Renal pelvis (tissue), 4 donors: Measurements from ENCODE around the gene TBC1D12. TPM values are rescaled to one million over a fixed set of nuclear protein-coding genes. Genes with fewer than 3 reads are reported as not detected.

Experiments
- DNase-seq: peaks from one replicate; pipeline ENCODE4 v3.0.0-alpha.2; 2013
- polyA plus RNA-seq, 3 donors: library from polyadenylated mRNA; unstranded; fragments of 120-200 nt; gene quantifications; one replicate each; pipeline ENCODE4 v1.2.1, GENCODE V29; 2013; ENCODE audit not compliant: insufficient read length in 3 of 3

The TBC1D12 gene
- polyA plus RNA-seq, 3 donors: 16.0 to 18.9 (median 18.6) TPM

DNA sequence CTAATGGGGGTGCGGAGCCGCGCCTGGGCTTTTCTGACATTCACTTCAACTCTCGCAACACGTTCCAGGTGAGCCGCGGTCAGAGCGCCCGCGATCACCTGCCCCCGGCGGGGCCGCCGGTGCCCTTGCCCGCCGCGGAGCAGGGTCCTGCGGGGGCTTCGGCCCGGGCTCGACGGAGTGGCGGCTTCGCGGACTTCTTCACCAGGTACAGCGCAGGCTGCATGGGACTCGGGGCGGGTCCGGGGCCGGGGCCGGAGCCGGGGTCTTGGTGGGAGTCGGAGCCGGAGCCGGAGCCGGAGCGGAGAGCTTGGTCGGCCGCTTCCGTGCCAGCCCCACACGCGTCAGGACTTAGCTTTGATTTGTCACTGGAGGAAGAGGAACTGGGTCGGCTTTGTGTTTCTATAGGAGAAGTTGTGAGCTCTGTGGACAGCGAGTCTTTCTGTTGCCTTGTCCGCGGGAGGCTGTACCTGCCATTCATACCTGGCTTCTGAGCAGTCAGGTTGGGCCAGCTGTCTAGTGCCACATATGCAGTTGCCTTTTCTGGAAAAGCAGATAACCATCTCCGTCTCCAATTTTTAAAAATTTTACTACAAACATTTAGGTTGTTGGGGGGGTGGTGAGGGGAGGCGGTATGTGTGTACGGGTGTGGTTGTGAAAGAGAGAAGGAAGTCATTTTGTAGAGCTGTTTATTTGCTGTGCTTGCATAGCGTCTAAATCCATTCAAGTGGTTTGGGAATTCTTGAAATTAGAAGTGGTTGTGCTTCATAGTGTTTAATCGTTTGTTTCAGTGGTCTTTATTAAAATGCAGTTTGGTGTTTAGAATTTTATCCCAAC lies 1.3 kb downstream of the TBC1D12 start:
- DNase-seq: peak; percentile 55

DNA sequence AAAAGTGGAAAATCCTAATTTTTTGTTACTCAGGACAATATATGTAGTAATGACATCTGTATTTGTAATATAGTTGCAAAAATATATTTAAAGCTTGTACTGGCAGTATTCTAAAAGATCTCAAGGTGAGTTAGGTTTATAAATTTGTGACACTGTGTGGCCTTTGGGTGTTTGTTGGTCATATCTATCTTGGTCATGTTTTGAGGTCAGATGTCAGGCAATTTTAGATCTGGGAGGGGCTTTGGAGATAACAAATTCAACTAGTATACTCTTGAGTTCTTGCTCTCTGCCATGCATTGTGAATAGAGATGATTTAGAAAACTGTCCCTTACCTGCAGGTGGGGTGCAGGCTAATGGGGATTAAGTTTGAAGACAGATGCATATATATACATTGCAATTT lies 3.1 kb downstream of the TBC1D12 start:
- no peak for DNase-seq

DNA sequence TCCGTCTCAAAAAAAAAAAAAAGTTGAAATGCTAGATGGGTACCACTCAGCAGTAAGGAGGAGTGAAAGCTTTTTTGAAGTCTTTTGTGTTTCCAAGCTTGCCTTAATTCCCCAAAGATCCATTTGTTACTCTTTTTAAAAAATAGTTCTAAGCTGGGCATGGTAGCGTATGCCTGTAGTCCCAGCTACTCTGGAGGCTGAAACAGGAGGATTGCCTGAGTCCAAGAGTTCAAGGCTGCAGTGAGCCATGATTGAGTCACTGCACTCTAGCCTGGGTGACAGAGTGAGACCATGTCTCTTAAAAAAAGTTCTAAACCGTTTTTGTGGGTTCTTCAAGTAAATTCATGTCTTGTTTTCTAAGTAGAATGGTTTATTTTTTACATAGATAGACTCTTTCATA lies 5.3 kb downstream of the TBC1D12 start:
- no peak for DNase-seq

GRCh38 chr10:94409021-94409657 lies 6.8 kb downstream of the TBC1D12 start:
- DNase-seq: peak; percentile 22

DNA sequence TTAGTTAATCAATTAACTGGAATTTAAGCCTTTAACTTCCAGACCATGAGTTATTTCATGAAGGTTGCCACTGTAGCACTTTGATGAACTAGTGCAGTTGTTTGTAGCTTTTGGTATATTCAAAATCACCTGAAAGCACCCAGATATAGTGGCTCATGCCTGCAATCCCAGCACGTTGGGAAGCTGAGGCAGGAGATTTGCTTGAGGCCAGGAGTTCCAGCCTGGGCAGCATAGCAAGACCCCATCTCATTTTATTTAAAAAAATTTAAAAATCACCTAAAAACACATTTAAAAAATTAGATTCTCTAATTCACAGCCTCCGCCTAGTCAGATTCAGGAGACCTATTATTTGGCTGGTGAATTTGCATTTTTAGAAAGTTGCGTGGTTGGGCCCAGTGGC lies 9.0 kb downstream of the TBC1D12 start:
- no peak for DNase-seq

DNA sequence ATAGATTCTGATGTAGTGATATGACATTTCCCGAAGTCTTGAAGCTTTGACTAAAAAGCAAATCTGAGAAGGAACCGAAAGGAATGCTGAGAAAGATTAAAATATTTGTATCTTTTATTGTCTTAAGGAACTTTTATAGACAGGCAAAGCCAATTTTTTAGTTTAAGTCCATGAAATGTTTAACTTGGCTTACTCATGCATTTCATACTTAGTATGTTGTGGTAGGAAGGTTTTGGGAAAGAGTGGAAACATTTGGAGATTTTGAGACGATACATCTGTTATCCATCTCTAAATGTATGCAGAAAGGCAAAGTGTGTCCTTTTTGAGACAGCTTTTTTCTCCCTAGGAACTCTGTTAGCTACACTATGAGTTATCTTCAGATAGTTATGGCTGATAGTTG lies 10.1 kb downstream of the TBC1D12 start:
- DNase-seq: peak; percentile 52

GRCh38 chr10:94413361-94413760 lies 11.0 kb downstream of the TBC1D12 start:
- DNase-seq: no peak

- DNase-seq: no peak
These were observed 14.6 kb downstream of the TBC1D12 start for GRCh38 chr10:94416896-94417295.

GRCh38 chr10:94417321-94417720 lies 15.0 kb downstream of the TBC1D12 start:
- DNase-seq: no peak

DNA sequence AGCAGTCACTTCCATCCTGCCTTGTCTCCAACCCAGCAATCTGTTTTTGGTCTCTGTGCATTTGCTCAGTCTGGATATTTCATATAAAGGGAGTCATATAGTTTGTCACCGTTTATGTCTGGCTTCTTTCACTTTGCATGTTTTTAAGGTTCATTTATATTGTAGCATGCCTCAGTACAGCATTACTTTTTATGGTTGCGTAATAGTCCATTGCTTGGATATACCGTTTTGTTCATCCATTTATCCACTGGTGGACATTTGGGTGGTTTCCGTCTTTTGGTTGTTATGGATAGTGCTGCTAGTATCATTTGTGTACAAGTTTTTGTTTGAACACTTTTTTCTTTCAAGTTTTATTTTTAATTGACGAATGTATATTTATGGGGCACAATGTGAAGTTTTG lies 18.2 kb downstream of the TBC1D12 start:
- no peak for DNase-seq

DNA sequence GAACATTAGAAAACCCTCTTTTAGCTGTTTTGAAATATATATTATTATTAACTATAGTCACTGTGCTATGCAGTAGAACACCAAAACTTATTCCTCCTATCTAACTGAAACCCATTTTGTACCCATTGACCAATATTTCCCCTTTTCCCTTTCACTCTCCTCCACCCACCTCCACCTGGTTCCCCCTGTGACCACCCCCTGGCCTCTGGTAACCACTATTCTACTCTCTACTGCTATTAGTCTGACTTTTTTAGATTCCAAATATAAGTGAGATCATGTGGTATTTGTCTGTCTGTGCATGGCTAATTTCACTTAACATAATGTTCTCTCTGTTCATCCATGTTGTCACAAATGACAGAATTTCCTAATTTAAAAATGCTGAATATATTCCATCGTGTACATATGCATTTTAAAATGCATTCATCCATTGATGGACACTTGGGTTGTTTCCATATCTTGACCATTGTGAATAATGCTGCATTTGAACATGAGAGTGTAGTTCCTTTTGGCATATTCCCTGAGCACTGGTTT lies 18.7 kb downstream of the TBC1D12 start:
- DNase-seq: no peak

DNA sequence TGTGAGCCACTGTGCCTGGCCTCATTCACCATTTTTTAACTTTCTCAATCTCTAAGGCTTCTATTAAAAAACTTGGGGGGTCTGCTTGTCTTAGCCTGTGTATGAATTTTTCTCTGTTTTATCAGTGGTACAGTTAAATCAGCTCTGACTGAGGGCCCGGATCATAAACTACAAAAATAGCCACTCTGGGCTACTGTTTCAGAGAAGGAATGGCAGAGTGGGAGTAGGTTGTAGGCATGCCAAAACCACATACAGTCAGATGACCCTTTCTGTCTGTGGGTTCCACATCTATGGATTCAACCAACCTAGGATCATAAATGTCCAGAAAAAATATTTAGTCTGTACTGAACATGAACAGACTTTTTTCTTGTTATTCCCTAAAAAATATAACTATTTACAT lies 21.3 kb downstream of the TBC1D12 start:
- DNase-seq: no peak

DNA sequence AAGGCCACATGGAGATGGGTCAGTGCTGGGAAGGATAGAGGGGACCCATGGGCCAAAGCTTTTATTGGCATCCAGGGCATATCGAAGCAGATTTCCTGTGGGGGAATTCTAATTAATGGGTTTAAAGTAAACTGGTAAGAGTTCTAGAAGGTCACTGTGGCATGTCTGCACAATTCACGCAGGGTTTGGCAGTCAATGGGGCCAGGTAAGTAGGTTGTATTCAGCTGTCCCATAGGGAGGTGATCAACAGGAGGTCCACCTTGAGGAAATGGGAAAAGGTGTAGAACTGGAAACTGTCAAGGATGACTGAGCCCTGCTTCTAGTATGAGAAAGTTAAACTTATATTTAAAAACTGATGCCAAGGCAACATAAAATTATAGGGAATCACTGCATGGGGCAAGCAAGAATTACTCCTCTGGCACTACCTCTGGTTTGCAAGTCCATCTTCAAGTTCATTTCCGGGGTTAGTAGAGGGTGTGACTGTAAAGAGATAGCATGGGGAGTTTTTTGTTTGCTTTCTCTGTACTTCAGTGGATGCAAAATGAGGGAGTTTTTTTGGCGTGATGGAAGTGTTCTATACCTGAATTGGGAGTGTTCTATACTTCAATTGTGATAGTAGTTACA lies 22.5 kb downstream of the TBC1D12 start:
- DNase-seq: no peak

- no peak for DNase-seq
These were observed 23.6 kb downstream of the TBC1D12 start for GRCh38 chr10:94425942-94426341.

- DNase-seq: no peak
These were observed 24.8 kb downstream of the TBC1D12 start for GRCh38 chr10:94427166-94427565.

DNA sequence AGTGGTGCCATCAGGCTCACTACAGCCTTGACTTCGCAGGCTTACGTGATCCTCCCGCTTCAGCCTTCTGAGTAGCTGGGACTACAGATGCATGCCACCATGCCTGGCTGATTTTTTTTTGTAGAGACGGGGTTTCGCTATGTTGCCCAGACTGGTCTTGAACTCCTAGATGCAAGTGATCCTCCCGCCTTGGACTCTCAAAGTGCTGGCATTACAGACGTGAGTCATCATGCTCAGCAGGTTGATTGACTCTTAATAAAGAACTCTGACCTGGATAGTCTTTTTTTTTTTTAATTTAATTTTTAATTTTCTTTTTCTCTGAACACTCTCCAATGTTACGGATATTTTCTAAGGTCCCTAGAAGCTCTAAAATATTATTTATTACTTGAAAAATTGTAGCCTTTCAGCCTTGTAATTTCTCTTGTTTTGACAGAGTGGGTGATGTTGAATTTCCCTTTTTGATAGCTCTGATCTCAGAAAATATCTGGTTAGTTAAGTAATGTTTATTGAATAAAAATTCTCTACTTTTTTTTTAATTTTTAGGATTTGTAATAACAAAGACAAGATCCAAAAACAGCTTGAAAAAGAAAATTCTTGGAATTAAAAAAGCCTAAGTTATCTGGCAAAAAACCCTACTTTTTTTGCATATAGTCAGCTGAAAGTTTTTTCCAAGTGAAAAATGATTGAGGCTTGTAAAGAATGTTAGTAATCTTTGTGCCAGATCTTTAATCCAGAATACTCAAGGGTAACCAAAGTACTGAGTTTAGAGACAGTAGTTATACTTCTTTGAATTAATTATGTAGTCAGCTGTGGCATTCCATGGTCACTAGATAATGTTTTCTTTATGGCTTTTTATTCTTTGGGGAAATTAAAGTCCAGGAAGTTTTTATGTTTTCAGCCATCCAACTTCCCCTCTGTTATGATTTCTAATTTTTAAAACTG lies 26.7 kb downstream of the TBC1D12 start:
- peak; percentile 16 for DNase-seq

DNA sequence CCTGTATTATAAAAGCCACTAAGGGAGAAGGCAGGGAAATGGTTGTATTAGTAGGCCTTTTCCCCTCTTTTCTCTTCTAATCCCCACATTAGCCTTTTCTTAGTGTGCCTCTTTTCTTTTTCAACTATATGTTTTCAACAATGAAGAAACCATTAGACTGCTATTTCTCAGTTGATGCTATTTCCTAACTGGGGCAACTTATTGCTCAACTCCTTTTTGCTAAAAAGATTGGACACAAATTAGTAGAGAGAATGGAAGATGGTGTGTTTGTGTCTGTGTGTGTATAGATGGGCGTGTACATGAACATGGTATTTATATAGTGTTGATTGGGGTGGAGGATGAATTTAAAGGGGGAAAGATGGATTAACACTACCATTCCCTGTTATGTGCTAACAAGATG lies 28.4 kb downstream of the TBC1D12 start:
- no peak for DNase-seq

GRCh38 chr10:94432443-94432842 lies 30.1 kb downstream of the TBC1D12 start:
- DNase-seq: no peak

DNA sequence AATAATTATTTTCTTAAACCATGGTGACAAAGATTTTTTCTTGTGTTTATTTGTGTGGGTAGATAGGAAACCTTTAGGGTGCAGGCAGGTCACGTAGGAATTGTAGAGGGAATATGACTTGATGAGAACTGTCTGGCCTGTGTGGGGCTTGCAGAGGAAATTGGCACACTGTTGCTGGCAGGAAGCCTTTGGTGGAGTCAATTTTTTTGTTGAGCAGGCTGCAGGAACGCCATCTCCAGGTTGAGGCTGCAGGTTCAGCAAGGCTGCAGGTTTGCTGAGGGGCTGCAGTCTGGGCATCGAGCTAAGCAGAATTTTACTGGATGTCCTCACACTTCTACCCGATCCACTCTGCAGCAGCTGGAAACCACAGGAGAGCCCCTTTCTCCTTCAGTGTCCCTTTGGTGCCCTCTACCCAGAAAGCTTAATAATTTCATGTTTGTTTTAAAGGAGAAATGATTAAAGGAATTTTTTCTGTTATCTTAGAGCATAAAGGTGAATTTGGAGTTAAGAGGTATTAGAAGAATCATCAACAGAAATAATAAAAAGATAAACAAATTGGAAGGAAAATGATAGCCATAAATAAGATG lies 37.0 kb downstream of the TBC1D12 start:
- no peak for DNase-seq

DNA sequence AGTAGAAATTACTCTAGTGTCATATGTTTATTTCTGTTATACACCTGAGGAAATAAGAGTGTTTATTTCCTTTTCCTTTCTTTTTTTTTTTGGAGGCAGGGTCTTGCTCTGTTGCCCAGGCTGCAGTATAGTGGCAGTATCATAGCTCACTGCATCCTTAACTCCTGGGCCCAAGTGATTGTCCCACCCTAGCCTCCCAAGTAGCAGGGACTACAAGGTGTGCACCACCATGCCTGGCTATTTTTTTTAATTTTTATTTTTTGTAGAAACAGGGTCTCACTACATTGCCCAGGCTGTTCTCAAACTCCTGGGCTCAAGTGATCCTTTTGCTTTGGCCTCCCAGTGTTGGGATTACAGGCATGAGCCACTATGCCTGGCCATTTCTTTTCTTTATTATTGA lies 37.8 kb downstream of the TBC1D12 start:
- no peak for DNase-seq

- DNase-seq: no peak
These were observed 40.7 kb downstream of the TBC1D12 start for GRCh38 chr10:94443047-94443446.
